ENCODE measurements around the gene VWA8. TPM values are rescaled to one million over a fixed set of nuclear protein-coding genes. Genes with fewer than 3 reads are reported as not detected.

Gene VWA8
- total RNA-seq, 1 donor from 2014 or later: 9.8 TPM

DNA sequence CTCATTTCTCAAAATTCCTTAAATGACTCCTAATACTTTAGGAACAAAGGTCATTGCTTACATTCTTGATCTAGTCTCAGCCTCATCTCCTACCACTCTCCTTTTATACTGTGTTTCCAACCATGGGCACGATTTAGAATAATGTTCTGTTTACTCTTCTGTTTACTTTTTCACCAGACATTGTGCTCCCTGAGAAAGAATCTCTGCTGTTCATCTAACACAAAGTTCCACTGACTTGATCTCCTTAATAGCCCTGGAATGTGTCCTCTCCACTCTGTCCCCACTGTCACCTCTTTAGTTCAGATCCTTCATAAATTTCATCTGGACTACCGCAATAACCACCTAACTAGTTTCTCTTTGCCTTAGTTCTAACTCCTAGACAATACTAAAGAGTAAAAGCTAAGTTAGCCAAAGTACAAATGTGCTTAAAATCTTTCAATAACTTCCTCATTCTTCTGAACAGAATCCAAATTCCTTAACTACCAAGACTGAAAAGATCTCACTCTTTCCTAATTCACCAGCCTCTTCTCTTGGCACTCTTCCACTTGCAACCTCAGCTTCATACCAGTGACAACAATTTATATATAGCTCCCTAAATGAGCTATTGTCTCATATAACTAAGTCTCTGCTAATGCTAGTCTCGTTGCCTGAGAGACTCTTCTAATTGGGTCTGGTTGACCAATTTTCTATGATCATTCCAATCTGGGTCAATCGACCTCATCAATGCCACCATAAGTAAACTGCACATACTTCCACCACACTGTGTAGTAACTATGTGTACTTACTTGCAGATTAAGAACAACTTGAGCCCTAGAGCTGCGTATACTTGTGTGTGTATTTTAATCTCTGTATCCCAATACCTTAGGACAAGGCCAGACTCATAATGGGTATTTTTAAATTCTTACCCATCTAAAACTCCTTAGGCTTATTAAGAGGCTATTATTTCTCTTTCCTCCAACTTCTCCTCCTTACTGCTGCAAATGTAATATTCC is 179.9 kb downstream of the VWA8 start:
- peak; percentile 56 for DNase-seq (ENCODE audit: low read depth)
- no peak for TF ChIP-seq CTCF (conservative IDR thresholded peaks at IDR 0.05; ENCODE audit: low read depth, low read length)
- no peak overlapping the region for H3K4me3 ChIP-seq (ENCODE audit: low read depth, low read length)

DNA sequence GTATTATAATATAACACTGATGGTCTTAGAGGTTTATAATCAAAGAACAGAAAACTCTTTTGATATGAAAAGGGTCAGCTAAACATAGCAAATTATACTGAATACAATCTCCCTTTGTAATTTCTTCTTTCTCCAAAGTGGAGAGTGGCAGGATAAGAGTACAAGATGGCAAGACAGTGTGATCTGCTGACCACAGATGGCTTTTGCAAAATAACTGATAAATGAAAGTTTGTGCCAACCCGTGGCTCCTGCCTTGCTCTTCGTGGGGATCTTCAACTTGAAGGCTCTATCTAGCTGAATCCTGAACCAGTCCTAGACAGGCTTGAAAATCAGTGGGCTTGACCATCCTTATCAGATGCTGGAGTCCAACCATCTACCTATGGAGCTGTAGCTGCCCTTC is 185.7 kb downstream of the VWA8 start:
- no peak for DNase-seq (ENCODE audit: low read depth)
- no peak for TF ChIP-seq CTCF (conservative IDR thresholded peaks at IDR 0.05; ENCODE audit: low read depth, low read length)
- H3K4me3 ChIP-seq (ENCODE audit: low read depth, low read length): no peak overlapping the region

DNA sequence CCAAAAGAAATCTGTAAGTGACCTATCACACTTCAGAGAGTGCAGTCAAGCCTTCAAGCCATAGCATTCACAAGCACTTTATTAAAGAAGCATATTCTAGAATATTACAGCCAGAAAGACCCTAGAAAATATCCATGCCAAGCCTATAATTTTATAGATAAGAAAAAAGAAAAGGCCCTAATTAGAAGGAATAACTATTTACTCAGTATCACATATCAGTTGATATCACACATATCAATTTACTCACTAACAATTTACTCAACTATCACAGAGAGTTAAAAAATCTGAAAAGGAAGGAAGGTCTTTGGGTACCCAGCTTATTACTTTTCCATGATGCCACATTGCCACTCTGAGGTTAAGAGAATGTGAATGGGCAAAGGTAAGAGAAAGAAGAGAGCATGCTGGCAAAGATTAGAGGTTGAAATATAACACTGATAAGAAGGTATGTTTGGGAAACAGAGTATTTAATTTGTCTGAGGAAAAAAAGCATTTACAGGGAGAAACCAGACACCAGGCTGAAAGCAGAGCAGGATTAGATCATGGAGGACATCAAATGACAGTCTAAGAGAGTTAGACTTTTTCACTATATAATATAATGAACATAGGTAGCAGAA is 186.2 kb downstream of the VWA8 start:
- H3K4me3 ChIP-seq (ENCODE audit: low read depth, low read length): no peak overlapping the region
- TF ChIP-seq CTCF (conservative IDR thresholded peaks at IDR 0.05; ENCODE audit: low read depth, low read length): no peak
- no peak for DNase-seq (ENCODE audit: low read depth)

DNA sequence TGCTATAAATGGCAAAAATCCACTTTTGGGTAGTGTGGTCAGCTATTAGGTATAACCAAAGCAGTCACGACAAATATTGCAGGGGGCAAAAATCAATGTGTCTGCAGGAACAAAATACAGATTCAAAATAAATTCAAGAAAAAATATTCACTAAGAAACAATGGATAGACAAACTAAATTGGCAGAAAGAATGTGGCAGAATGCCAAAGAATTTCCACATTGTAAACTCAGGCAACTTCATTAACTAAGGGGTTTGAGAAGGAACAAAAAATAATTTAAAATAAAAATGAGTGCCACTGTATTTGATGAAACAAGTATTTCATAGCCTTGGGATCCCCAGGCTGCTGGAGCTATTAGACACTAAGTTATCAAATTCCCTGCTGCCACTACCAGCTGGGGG is 193.1 kb downstream of the VWA8 start:
- DNase-seq (ENCODE audit: low read depth): peak; percentile 6

DNA sequence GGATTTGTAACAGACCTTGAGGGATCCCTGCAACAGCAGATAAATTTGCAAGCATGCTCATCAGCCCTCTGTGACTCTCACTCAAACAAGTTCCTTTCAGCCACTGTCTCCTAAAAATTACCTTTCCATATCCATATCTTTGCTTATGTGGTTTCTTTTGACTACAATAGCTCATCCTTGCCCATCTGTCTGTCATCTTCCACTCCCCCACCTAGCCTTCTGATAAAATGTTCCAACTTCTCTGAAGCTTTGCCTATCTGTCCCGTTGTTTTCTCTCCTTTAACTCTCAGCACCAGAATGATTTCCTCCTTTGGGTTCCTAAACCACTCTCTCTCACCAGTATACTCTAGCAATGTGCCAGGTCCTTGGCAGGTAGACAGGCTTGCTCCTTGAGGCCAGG is 194.5 kb downstream of the VWA8 start:
- DNase-seq (ENCODE audit: low read depth): no peak
- no peak for TF ChIP-seq CTCF (conservative IDR thresholded peaks at IDR 0.05; ENCODE audit: low read depth, low read length)

More for the DNA sequence above, 193.1 kb downstream of the VWA8 start:
- H3K4me3 ChIP-seq (ENCODE audit: low read depth, low read length): no peak overlapping the region
- no peak for TF ChIP-seq CTCF (conservative IDR thresholded peaks at IDR 0.05; ENCODE audit: low read depth, low read length)

DNA sequence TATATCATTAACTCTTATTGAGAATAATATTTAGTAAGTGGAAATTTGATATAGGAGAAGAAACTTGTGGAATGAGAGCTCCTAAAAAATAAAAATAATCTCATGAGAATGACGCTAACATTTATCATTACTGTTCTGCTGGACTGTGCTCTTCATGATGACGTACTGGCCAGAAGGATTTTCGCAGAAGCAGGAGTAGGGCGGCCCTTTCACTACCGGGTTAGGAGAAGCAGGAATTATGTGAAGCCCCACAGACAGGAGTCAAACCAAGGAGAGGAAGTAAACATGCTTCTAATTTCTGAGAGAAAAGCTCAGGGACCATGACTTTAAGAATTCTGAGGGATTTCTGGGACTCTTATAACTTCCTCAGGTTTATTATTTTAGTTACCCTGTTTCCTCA is 195.1 kb downstream of the VWA8 start:
- no peak for TF ChIP-seq CTCF (conservative IDR thresholded peaks at IDR 0.05; ENCODE audit: low read depth, low read length)
- no peak for DNase-seq (ENCODE audit: low read depth)
- no peak overlapping the region for H3K4me3 ChIP-seq (ENCODE audit: low read depth, low read length)

More for the DNA sequence above, 194.5 kb downstream of the VWA8 start:
- H3K4me3 ChIP-seq (ENCODE audit: low read depth, low read length): no peak overlapping the region
